GM12872 (cell line): Measurements from ENCODE around the gene ING3.

ENCODE experiments used
- CTCF ChIP-seq: IDR thresholded peaks from 3 replicates; pipeline ENCODE4 v1.5.1; 2011; ENCODE audit warnings: low read depth, mild to moderate bottlenecking, low read length, moderate library complexity; ENCODE audit not compliant: insufficient read depth

Gene ING3

GRCh38 chr7:120993553-120994191, 43.1 kb downstream of the ING3 start:
- no peak for TF ChIP-seq CTCF

GRCh38 chr7:120994512-120995410, 44.2 kb downstream of the ING3 start:
- TF ChIP-seq CTCF, result no peak

- TF ChIP-seq CTCF, result no peak
These were observed 45.1 kb downstream of the ING3 start for GRCh38 chr7:120995654-120996053.

GRCh38 chr7:120996333-120996987, 45.9 kb downstream of the ING3 start:
- no peak for TF ChIP-seq CTCF

GRCh38 chr7:120996988-120997345, 46.4 kb downstream of the ING3 start:
- no peak for TF ChIP-seq CTCF

- no peak for TF ChIP-seq CTCF
These were observed 47.4 kb downstream of the ING3 start for GRCh38 chr7:120997882-120998474.

- no peak for TF ChIP-seq CTCF
These were observed 47.9 kb downstream of the ING3 start for GRCh38 chr7:120998520-120998919.
